GM18502 (cell line): ENCODE results near the gene SLFN13.
"Not testable (repeated sequence)": the region's sequence is repeated elsewhere in the genome, so short reads cannot be mapped to it uniquely, and the experiment has no call there.

Experiments used
- ATAC-seq: cut with Tn5 transposase; IDR thresholded peaks from one replicate; pipeline ENCODE4 v1.9.1; 2021; ENCODE audit warnings: mild to moderate bottlenecking; ENCODE audit not compliant: unreplicated experiment, poor library complexity

The SLFN13 gene, protein sequence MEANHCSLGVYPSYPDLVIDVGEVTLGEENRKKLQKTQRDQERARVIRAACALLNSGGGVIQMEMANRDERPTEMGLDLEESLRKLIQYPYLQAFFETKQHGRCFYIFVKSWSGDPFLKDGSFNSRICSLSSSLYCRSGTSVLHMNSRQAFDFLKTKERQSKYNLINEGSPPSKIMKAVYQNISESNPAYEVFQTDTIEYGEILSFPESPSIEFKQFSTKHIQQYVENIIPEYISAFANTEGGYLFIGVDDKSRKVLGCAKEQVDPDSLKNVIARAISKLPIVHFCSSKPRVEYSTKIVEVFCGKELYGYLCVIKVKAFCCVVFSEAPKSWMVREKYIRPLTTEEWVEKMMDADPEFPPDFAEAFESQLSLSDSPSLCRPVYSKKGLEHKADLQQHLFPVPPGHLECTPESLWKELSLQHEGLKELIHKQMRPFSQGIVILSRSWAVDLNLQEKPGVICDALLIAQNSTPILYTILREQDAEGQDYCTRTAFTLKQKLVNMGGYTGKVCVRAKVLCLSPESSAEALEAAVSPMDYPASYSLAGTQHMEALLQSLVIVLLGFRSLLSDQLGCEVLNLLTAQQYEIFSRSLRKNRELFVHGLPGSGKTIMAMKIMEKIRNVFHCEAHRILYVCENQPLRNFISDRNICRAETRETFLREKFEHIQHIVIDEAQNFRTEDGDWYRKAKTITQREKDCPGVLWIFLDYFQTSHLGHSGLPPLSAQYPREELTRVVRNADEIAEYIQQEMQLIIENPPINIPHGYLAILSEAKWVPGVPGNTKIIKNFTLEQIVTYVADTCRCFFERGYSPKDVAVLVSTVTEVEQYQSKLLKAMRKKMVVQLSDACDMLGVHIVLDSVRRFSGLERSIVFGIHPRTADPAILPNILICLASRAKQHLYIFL

DNA sequence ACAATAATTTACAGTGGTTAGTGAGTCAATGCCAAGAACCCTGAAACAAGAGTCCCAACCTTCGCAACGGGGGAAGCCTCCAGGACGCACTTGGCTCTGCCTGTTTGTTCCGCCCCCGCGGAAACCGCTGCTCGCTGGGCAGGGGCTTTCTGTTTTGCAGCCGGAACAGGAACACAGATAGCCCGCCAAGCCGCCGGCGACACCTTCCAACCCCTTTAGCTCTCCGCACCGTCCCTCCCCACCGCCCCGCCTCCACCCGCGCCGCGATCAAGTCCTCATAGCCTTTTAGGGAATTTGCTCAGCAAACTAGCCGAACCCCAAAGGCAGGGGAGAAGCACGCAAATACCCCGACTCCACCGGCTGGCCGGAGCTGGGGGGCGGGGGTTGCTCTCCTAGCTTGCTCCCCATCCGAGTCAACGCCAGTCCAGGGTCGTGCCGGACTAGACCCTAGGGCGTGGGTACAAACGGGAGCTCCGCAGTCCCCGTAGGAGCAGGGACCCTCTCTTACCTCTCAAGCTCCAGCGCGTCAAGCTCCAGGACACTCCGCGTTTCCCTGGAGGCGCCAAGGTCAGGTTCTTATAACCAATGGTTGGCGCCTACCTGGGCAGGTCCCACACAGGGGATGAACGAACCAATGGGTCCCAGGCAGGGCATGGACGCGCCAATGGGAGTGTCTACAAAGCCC lies at the start of gene SLFN13:
Gene SLFN13, minus strand, starts transcription at position 553 of the 685 bp plus-strand sequence. CDS start 3,086 bp downstream, outside the sequence.
- ATAC-seq = peak; percentile 82

DNA sequence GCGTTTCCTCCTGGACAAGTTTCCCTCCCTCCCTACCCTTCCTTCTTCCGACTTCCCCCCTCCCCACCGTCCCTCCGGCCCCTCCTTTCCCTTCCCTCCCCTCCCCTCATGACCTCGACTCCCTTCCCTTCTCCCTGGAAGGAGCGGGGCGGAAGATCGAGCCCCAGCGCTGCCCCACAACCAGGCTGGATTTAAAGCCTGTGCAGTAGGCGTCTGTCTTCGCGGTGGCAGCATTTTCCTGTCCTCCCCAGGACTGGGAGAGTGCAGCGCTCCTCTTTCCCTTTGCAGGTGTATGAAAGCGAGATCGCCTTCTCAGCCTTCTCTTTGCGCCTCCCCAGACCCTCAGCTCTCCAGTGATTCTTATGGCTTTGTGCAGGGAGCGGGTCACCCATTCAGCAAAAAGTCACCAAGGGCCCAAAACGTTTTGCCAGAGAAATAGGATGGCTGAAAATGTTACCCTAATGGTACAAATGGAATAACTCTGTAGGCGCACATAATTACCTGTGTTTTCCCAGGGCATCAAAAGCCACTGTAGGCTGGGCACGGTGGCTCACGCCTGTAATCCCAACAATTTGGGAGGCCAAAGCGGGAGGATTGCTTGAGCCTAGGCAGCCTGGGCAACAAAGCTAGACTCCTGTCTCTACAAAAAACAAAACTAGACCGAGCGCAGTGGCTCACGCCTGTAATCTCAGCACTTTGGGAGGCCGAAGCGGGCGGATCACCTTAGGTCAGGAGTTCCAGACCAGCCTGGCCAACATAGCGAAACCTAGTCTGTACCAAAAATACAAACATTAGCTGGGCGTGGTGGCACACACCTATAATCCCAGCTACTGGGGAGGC lies 48.1 kb upstream of the SLFN13 start:
- no peak for ATAC-seq

DNA sequence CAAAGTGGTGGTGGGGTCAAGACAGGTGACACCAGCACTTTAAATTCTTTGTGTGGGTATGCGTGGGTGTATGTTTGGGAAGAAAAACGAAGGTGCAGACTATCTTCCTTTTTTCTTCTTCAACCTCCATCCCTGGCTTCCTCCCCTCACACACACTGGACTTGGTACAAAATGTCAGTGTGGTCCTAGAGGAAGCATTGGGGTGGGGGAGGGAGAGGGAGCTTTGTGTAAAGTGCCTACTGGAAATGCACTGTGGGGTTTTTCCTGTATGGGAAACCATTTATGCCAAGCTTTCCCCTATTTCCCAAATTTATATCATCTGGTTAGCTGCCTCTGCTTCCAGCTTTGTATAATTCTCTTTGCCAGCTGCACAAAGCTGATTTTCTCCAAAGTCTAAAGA lies 44.5 kb upstream of the SLFN13 start:
- no peak for ATAC-seq

DNA sequence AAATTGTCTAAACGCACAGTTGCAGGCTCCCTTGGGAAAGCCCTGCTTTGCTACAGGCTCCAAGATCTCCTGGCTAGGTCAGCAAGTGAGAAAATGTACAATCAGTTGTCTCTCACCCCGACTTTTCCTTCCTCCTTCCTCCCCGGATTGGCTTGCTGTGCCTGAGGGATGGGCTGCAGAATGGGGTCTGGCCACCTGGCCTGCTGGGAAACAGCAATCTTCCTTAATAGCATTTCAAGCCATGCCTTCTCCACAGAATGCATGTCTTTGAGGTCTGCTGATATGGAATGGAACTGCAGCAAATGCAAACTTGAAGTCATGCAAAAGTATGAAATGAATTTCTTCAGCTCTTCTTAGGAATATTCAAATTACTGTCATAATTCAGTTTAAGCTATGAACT lies 42.9 kb upstream of the SLFN13 start:
- no peak for ATAC-seq

DNA sequence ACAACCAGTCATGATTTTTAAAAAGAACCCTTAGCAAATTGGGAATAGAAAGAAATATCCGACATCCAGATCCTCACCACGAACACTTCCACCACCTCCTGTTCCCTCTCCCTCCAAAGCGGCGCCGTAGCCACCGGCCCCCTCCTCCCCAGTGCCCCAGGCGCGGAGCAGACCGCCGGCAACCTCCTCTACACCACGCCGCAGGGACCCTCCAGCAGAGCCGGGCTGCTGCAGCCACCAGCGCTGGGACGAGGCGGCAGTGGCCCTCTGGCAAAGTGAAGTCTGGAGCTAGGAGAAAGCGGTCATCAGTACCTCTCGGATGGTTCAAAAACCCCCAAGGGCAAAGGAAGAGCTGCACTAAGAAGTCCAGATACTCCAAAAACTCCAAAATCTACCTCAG lies 41.4 kb upstream of the SLFN13 start:
- no peak for ATAC-seq

DNA sequence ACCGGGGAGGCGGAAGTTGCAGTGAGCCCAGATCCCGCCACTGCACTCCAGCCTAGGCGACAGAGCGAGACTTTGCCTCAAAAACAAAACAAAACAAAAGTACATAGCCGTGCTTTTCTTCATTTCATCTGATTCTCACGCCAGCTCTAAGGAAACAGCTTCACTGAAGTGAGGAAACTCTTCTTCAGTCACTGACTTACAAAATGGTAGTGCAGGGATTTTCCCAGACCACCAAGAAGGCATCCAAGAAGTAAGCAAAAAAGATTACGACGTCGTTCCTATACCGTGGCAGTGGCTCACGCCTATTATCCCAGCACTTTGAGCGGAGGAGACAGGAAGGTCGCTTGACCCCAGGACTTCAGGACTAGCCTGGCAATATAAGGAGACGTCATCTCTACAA lies 40.4 kb upstream of the SLFN13 start:
- ATAC-seq = no peak

DNA sequence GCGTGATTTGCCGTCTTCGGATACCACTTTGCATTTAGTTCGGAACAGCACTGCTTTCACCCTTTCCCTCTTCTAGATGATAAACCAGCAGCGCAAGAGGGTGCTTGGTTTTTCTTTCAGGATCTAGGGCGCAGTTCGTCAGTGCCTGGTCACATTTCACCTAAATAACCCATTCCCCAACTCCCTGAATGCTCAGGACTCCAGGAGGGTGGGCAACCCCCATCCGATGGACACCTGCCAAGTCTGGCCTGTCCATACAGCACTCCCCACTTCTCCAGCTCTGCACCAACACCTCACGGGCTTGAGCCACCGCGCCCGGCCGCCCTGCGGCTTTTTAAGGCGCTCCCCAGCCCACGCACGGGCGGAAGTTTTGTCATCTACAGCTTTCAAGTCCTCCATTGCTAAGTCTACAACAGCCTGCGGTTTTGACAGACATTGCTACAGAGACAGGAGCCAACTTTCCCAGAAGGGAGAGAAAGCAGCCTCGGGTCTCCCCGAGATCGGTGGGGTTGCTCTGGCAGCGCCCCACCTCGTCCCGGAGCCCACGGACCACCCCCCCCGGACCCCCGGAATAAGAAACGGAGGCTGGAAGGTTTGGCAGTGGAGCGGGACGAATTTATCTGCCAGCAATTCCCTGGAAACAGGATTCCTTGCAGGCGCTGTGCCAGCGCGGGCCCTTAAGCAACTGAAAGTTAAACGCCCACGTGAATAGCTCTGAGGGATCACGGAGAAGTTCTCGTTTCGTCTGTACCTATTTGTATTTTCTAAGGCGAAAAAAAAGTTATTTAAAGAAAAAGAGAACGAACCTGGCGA lies 38.6 kb upstream of the SLFN13 start:
- no peak for ATAC-seq

DNA sequence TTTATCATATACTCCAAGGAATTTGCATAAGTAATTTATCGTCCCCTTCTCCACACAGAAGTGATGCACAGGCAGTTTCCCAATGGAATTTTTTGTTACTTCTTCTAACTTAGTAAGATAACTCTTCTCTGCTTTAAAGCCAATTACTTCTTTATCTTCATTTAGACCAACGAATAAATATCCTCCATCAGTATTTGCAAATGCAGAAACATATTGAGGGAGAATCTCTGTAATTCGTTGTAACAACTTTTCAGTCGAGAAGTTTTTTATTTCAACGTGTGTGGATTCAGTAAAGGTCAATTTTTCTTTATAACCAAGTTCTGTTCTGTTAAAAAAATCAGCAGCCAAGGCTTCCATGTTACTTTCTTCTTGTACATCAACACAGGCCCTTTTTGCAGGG lies 30.7 kb upstream of the SLFN13 start:
- ATAC-seq = no peak

DNA sequence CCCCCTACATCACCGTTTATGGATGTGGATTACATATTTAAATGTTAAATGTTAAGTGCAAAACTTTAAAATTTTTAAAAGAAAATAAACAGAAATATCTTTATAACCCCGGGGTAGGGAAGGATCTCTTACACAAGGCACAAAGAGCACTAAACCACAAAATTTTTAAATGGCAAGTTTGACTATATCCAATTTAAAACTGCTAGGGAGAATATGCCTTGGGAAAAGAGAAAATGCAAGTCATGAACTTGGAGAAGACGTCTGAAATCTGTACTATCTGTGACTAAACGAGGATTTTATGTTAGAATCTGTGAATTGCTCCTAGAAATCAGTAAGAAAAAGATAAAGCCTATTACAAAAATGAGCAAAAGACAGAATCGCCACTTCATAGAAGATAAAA lies 28.7 kb upstream of the SLFN13 start:
- ATAC-seq = no peak

DNA sequence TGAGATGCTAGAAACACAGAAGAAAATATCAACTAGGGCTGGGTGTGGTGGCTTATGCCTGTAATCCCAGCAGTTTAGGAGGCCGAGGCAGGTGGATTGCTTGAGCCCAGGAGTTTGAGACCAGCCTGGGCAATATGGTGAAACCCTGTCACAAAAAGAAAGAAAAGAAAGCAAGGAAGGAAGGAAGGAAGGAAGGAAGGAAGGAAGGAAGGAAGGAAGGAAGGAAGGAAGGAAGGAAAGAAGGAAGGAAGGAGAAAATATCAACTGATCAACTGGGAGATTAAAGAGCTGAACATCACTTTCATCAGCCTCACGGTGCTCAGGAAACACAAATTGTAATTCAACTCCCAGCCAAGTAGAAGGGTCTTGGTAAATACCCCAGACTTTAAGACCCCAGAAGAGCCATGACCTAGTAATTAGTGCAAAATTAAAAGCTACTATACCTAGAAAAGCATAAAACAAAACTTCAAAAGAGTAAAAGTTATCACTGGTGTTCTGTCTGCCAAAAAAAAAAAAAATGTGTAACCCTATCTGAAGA lies 27.8 kb upstream of the SLFN13 start:
- ATAC-seq = no peak

DNA sequence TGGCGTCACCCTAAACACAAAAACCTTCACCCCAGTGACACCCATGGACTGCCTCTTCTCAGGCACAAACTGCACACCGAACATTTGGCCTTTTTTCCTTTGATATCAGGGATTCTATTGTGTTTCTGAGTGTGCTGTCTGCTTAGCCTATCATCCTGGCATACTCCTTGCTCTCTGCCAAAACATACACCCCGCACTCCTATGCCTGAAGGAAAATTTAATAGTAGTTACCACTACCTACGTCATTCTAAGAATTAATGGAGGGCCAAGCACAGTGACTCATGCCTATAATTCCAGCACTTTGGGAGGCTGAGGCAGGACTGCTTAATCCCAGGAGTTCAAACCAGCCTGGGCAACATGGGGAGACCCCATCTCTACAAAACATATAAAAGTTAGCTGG lies 19.9 kb upstream of the SLFN13 start:
- no peak for ATAC-seq

DNA sequence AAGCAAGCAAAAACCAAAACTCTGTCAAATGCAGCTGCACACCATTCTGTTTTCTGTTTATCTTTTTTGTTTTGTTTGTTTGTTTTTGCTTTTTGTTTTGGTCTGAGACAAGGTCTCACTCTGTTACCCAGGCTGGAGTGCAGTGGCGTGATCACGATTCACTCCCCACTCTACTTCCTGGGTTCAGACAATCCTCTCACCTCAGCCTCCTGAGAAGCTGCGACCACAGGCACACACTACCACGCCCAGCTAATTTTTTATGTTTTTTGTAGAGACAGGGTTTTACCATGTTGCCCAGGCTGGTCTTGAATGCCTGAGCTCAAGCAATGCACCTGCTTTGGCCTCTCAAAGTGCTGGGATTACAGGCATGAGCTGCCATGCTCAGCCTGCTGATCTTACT lies 19.3 kb upstream of the SLFN13 start:
- no peak for ATAC-seq

DNA sequence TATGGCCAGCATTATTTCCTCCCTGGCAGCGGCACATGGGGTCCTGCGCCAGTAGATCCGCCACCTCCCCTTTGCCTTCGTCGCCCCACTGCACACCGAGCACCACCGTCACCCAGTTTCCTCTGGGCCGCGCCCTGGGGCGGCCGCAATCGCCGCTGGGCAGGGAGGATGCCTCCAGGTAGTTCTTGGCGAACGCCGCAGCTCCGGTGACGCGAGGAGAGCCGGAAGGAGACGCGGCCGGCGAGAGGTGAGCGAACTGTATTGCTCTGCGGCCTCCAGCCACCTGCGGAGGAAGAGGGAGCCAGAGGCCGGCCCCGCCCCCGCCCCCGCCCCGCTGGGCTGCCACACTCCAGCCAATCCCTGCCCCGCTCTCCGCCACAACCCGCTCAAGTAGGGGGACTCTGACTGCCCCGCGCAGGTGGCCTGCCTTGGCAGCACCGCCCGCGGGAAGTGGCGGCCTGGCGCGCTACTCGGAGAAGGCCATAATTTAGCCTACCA lies 11.8 kb upstream of the SLFN13 start:
- ATAC-seq = peak; percentile 71

DNA sequence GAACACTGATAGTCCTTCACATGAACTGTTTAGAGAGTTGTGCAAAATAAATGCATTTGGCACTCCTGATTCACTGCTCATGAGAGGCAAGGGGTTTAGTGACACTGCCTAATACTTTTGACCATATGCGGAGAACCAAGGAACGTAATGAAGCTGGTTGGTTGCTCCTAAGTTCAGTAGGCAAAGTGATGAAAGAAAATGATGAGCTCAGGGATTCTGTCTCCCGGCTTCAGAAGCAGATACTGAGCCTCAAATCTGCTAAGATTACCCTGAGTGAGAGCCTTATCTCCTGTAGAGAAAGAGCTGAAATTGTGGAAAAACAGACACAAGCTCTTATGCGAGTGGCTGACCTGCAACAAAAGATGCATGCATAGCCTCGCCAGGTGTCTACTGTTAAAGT lies 5.5 kb upstream of the SLFN13 start:
- not testable (repeated sequence) for ATAC-seq

DNA sequence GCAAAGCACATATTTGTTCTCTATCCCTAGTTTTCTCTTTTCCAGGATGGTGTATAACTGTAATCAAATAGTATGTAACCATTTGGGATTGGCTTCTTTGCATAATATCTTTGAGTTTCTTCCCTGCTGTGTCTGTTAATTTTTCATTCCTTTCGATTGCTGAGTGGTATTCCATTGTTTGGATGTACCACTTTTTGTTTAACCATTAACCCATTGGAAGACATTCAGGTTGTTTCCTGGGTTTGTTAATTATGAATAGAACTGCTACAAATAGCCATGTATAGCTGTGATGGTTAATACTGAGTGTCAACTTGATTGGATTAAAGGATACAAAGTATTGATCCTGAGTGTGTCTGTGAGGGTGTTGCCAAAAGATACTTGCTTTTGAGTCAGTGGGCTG lies 4.6 kb upstream of the SLFN13 start:
- ATAC-seq = no peak

DNA sequence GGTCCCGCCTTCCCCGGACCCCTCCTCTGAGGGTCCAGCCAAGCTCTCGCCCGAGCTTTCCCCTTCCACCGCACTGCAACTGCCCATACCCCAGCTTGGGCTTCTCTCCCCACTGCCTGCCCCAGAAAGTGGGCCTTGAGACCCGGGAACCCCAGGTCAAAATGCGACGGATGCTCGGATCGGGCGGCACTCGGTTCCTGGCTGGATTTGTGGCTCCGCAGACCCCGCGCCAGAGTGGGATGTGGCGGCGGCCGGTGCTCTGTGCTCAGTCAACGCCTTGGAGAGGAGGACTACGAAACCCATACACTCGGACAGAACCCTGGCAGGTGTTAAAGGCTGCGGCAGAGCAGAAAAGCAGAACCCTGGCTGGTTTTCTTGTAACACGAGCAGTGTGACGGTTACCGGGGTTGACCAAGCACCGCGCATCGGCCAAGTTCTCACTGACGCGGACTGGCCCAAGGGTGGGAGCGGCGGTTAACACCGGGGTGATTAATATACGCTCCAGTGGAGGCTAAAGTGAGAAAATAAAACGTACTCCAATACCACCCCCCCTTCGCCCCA lies 885 bp upstream of the SLFN13 start:
- peak; percentile 32 for ATAC-seq

DNA sequence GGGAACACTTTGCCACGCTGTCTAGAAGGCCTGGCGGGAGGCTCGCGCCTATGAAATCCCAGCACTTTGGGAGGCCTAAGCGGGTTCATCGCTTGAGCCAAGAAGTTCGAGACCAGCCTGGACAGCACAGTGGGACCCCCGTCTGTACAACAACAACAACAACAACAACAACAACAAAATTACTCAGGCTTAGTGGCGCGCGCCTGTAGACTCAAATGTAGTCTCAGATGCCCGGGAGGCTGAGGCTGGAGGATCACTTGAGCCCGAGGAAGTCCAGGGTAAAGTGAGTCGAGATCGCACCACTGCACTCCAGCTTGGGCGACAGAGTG lies 297 bp upstream of the SLFN13 start:
- peak; percentile 7 for ATAC-seq

DNA sequence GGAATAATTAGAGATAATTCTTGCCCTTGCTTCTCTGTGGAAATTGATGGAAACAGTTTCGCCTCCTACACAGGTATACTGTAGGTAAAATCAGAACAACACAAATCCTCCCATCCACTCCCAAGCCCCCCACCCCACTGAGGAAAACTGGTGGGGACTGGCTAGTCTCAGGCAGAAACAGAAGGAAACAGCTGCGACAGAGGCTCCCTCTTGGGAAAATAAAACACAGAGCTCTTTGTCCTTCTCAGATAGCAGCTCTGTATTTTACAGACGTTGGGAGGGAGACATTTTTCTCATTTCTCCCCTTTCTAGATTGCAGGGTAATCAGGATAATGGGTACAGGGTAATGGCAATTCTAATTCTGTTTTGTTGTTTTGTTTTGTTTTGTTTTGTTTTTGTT lies 1.1 kb downstream of the SLFN13 start:
- no peak for ATAC-seq

DNA sequence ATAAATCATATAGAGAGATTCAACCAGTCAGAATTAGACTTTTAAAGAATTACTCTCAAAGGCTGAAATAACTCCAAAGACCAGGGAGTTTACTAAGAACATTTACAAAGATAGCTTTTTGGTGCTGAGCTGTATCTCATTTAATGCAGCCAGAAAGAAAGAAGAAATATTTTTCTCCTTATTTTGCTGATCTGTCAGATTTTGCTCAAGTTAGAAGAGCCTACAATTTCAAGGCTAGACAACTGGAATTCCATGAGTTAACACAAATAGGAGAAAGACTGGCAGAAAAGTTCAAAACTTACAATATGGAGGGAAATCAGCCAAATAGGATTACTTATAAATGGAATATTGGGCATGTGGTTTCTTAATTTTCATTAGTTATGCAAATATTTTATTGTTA lies 10.1 kb downstream of the SLFN13 start:
- ATAC-seq = no peak
